ENCODE data around the gene ASIC1. TPM values are rescaled to one million over a fixed set of nuclear protein-coding genes. Genes with fewer than 3 reads are reported as not detected.
"Not testable (repeated sequence)": the region's sequence is repeated elsewhere in the genome, so short reads cannot be mapped to it uniquely, and the experiment has no call there.

The ASIC1 gene
- total RNA-seq, 2 donors from 2014 or later, result 0.24 to 1.4 TPM

- no peak overlapping the region for H3K4me3 ChIP-seq
- H3K4me1 ChIP-seq, result peaks cover 0 to 4% of the 10 kb centered on the region in 2 donors
- no peak overlapping the region for H3K27ac ChIP-seq
- no peak for DNase-seq (ENCODE audit: low spot score)
- H3K36me3 ChIP-seq, result no peaks in the 10 kb centered on the region
- no peaks in the 10 kb centered on the region for H3K9me3 ChIP-seq
- no peaks in the 10 kb centered on the region for H3K27me3 ChIP-seq
- no peak for TF ChIP-seq CTCF (IDR thresholded peaks at IDR 0.05)
Measured at GRCh38 chr12:50077099-50077498, 19.7 kb downstream of the ASIC1 start.

- H3K36me3 ChIP-seq, result no peaks in the 10 kb centered on the region
- H3K4me1 ChIP-seq, result peaks cover 0 to 4% of the 10 kb centered on the region in 2 donors
- no peak overlapping the region for H3K27ac ChIP-seq
- H3K27me3 ChIP-seq, result no peaks in the 10 kb centered on the region
- no peak for TF ChIP-seq CTCF (IDR thresholded peaks at IDR 0.05)
- H3K9me3 ChIP-seq, result no peaks in the 10 kb centered on the region
- no peak for DNase-seq (ENCODE audit: low spot score)
- no peak overlapping the region for H3K4me3 ChIP-seq
Measured at GRCh38 chr12:50078281-50078680, 20.9 kb downstream of the ASIC1 start.

- Histone ChIP-seq H3K27me3 (no peaks in the 10 kb centered on the region), H3K4me3 (no peak overlapping the region), H3K27ac (no peak overlapping the region), H3K36me3 (no peaks in the 10 kb centered on the region), H3K9me3 (no peaks in the 10 kb centered on the region), H3K4me1 (peaks cover 0 to 11% of the 10 kb centered on the region in 2 donors)
- no peak for TF ChIP-seq CTCF (IDR thresholded peaks at IDR 0.05)
- DNase-seq (ENCODE audit: low spot score), result no peak
Measured at GRCh38 chr12:50079771-50080170, 22.4 kb downstream of the ASIC1 start.

- Histone ChIP-seq H3K27me3 (no peaks in the 10 kb centered on the region), H3K36me3 (peaks cover under 1% of the 10 kb centered on the region), H3K4me1 (peaks cover 0 to 15% of the 10 kb centered on the region in 2 donors), H3K27ac (no peak overlapping the region), H3K4me3 (peak overlapping the region in 1 of 2 donors; percentile 1), H3K9me3 (no peaks in the 10 kb centered on the region)
- TF ChIP-seq CTCF (IDR thresholded peaks at IDR 0.05), result no peak
- DNase-seq (ENCODE audit: low spot score), result no peak
Measured at GRCh38 chr12:50081096-50081808, 23.9 kb downstream of the ASIC1 start.

GRCh38 chr12:50082644-50083043 lies 25.2 kb downstream of the ASIC1 start:
- Histone ChIP-seq H3K36me3 (peaks cover 14% of the 10 kb centered on the region), H3K4me1 (peaks cover 0 to 26% of the 10 kb centered on the region in 2 donors), H3K4me3 (no peak overlapping the region), H3K9me3 (no peaks in the 10 kb centered on the region), H3K27me3 (no peaks in the 10 kb centered on the region), H3K27ac (no peak overlapping the region)
- no peak for TF ChIP-seq CTCF (IDR thresholded peaks at IDR 0.05)
- DNase-seq (ENCODE audit: low spot score), result no peak

- no peak for DNase-seq (ENCODE audit: low spot score)
- no peaks in the 10 kb centered on the region for H3K9me3 ChIP-seq
- H3K27me3 ChIP-seq, result no peaks in the 10 kb centered on the region
- no peak overlapping the region for H3K4me3 ChIP-seq
- H3K27ac ChIP-seq, result no peak overlapping the region
- H3K36me3 ChIP-seq, result peaks cover 20% of the 10 kb centered on the region
- peaks cover 0 to 30% of the 10 kb centered on the region in 2 donors for H3K4me1 ChIP-seq
- TF ChIP-seq CTCF (IDR thresholded peaks at IDR 0.05), result no peak
Measured at GRCh38 chr12:50083301-50083700, 25.9 kb downstream of the ASIC1 start.

- DNase-seq (ENCODE audit: low spot score); H3K9me3 ChIP-seq; H3K27me3 ChIP-seq: not testable (repeated sequence)
- peaks cover 31% of the 10 kb centered on the region for H3K36me3 ChIP-seq
- H3K27ac ChIP-seq, result peak overlapping the region; percentile 98
- H3K4me1 ChIP-seq, result peaks cover 0 to 32% of the 10 kb centered on the region in 2 donors
- peak overlapping the region; percentile 90 to 98 for H3K4me3 ChIP-seq
Measured at GRCh38 chr12:50084409-50084774, 27.0 kb downstream of the ASIC1 start.
